ENCODE results near the gene SPACDR.

DNA sequence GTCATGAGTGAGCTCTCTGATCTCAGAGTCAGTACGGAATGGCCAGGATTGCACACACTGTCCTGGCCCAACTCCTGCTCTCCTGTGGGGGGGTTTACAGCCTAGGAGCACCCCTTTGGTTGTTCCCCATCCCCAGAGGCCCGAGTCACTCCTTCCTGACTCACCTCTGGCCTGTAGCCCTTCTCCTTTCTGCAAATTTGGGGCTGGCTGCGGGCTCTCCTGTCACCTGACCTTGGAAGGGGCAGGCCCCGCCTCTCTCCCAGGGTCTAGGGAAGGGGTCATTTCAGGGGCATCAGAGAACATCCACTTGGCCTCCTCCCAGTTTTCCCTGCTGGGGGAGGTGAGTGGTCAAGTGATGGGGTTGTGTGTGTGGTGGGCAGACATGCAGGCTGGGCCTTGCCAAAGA, 21.4 kb upstream of the SPACDR start:
- TF ChIP-seq, protein P1, sequence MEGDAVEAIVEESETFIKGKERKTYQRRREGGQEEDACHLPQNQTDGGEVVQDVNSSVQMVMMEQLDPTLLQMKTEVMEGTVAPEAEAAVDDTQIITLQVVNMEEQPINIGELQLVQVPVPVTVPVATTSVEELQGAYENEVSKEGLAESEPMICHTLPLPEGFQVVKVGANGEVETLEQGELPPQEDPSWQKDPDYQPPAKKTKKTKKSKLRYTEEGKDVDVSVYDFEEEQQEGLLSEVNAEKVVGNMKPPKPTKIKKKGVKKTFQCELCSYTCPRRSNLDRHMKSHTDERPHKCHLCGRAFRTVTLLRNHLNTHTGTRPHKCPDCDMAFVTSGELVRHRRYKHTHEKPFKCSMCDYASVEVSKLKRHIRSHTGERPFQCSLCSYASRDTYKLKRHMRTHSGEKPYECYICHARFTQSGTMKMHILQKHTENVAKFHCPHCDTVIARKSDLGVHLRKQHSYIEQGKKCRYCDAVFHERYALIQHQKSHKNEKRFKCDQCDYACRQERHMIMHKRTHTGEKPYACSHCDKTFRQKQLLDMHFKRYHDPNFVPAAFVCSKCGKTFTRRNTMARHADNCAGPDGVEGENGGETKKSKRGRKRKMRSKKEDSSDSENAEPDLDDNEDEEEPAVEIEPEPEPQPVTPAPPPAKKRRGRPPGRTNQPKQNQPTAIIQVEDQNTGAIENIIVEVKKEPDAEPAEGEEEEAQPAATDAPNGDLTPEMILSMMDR (IDR thresholded peaks at IDR 0.05): no peak
- no peak for TF ChIP-seq POLR2A (IDR thresholded peaks at IDR 0.05)

All from tibial nerve (tissue), 3 donors.